ENCODE measurements around the gene TSFM. TPM values are rescaled to one million over a fixed set of nuclear protein-coding genes. Genes with fewer than 3 reads are reported as not detected.
A peak's percentile ranks its signal among the peaks of the same experiment; 100 is the strongest.

Gene TSFM
- polyA plus RNA-seq, 3 donors = 4.5 to 22.6 (median 21.8) TPM

DNA sequence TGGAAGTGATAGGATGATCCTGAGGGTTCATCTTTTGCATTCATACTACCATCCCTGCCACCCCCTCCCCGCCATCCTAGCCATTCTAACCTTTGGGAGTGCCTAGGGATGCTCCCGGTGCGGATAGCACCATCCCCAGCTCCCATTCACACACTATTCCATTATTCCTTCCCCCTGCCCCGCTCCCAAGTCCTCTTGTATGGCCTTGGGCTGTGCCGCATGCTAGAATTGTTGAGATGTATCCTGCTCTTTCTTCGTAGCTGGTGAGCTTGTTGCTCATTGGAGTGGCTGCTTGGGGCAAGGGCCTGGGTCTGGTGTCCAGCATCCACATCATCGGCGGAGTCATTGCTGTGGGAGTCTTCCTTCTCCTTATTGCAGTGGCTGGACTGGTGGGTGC lies 37.1 kb upstream of the TSFM start:
- Histone ChIP-seq H3K4me2 (replicated peaks; ENCODE audit: extremely low read depth, low read length, poor library complexity, severe bottlenecking) (peak overlapping the region; percentile 86), H2AFZ (ENCODE audit: insufficient read depth, low read depth, low read length, poor library complexity, severe bottlenecking) (peak overlapping the region; percentile 79), H3K9ac (ENCODE audit: insufficient read depth, low read length, poor library complexity, severe bottlenecking) (peak overlapping the region; percentile 83), H3K36me3 (replicated peaks in 1 of 2; ENCODE audit: control insufficient read depth in 1 of 2, insufficient read depth in 2 of 2, low read length in 2 of 2) (peaks cover 14 to 36% of the 10 kb centered on the region in 2 donors), H3K4me3 (replicated peaks in 1 of 3; ENCODE audit: low read depth in 2 of 3, low read length in 3 of 3) (peak overlapping the region; percentile 69 to 84 (median 81)), H3K4me1 (ENCODE audit: control insufficient read depth in 1 of 2, insufficient read depth in 2 of 2, low read length in 2 of 2) (peaks cover 36 to 39% of the 10 kb centered on the region in 2 donors), H3K9me3 (replicated peaks in 1 of 2; ENCODE audit: control insufficient read depth in 1 of 2, insufficient read depth in 1 of 2, low read length in 2 of 2) (no peaks in the 10 kb centered on the region), H3K79me2 (ENCODE audit: insufficient read depth, low read length) (peaks cover 15% of the 10 kb centered on the region), H3K27ac (ENCODE audit: low read depth in 1 of 2, low read length in 2 of 2) (peak overlapping the region; percentile 78 to 89), H3K27me3 (ENCODE audit: control insufficient read depth in 2 of 2, insufficient read depth in 2 of 2, low read length in 2 of 2) (no peaks in the 10 kb centered on the region), H4K20me1 (ENCODE audit: insufficient read depth, low read length) (no peaks in the 10 kb centered on the region)
- Mint-ChIP-seq H3K27ac (peak overlapping the region; percentile 92 to 98 (median 96)), H3K27me3 (ENCODE audit: low read depth in 3 of 3) (peaks cover 0 to 1% (median 0%) of the 10 kb centered on the region in 3 donors), H3K36me3 (peaks cover 21 to 37% of the 10 kb centered on the region in 2 donors), H3K9me3 (no peaks in the 10 kb centered on the region), H3K4me1 (peaks cover 40% of the 10 kb centered on the region), H3K4me3 (peak overlapping the region; percentile 89 to 93)
- TF ChIP-seq, protein P1, sequence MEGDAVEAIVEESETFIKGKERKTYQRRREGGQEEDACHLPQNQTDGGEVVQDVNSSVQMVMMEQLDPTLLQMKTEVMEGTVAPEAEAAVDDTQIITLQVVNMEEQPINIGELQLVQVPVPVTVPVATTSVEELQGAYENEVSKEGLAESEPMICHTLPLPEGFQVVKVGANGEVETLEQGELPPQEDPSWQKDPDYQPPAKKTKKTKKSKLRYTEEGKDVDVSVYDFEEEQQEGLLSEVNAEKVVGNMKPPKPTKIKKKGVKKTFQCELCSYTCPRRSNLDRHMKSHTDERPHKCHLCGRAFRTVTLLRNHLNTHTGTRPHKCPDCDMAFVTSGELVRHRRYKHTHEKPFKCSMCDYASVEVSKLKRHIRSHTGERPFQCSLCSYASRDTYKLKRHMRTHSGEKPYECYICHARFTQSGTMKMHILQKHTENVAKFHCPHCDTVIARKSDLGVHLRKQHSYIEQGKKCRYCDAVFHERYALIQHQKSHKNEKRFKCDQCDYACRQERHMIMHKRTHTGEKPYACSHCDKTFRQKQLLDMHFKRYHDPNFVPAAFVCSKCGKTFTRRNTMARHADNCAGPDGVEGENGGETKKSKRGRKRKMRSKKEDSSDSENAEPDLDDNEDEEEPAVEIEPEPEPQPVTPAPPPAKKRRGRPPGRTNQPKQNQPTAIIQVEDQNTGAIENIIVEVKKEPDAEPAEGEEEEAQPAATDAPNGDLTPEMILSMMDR (IDR thresholded peaks at IDR 0.05) = no peak
- DNase-seq = no peak
- intact Hi-C loops (cut with micrococcal nuclease) = loop anchor here in 1 of 2 donors (10.0 kb wide), 1 partner anchor 189 kb away; no protein-coding TSS in a partner anchor
- 71% methylated on average over 2 of the region's 8 CpGs for WGBS (ENCODE audit: insufficient coverage)

DNA sequence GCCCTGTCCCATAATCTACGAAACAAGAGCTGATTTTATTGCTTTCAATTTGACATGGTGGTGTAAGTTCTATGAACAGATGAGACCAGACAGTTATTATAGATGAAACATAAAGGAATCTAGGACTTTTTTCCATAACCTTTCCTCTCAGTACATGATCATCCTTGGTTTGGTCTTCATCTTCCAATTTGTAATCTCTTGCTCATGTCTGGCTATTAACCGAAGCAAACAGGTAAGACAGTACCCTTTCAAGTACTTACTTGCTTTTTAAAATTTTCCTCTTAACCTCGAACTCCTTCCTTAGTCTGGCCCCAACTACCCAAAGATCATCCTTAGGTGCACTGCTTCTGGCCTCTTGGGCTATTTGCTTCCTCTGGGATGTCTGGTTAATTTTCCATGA lies 36.6 kb upstream of the TSFM start:
- Histone ChIP-seq H3K4me1 (ENCODE audit: control insufficient read depth in 1 of 2, insufficient read depth in 2 of 2, low read length in 2 of 2) (peaks cover 32 to 36% of the 10 kb centered on the region in 2 donors), H4K20me1 (ENCODE audit: insufficient read depth, low read length) (no peaks in the 10 kb centered on the region), H3K9ac (ENCODE audit: insufficient read depth, low read length, poor library complexity, severe bottlenecking) (no peak overlapping the region), H3K27ac (ENCODE audit: low read depth in 1 of 2, low read length in 2 of 2) (no peak overlapping the region), H2AFZ (ENCODE audit: insufficient read depth, low read depth, low read length, poor library complexity, severe bottlenecking) (no peak overlapping the region), H3K36me3 (replicated peaks in 1 of 2; ENCODE audit: control insufficient read depth in 1 of 2, insufficient read depth in 2 of 2, low read length in 2 of 2) (peaks cover 14 to 39% of the 10 kb centered on the region in 2 donors), H3K4me2 (replicated peaks; ENCODE audit: extremely low read depth, low read length, poor library complexity, severe bottlenecking) (peak overlapping the region; percentile 86), H3K4me3 (replicated peaks in 1 of 3; ENCODE audit: low read depth in 2 of 3, low read length in 3 of 3) (peak overlapping the region in 1 of 3 experiments; percentile 84), H3K79me2 (ENCODE audit: insufficient read depth, low read length) (peaks cover 15% of the 10 kb centered on the region), H3K27me3 (ENCODE audit: control insufficient read depth in 2 of 2, insufficient read depth in 2 of 2, low read length in 2 of 2) (no peaks in the 10 kb centered on the region), H3K9me3 (replicated peaks in 1 of 2; ENCODE audit: control insufficient read depth in 1 of 2, insufficient read depth in 1 of 2, low read length in 2 of 2) (no peaks in the 10 kb centered on the region)
- Mint-ChIP-seq H3K27me3 (ENCODE audit: low read depth in 3 of 3) (peaks cover 0 to 1% (median 0%) of the 10 kb centered on the region in 3 donors), H3K9me3 (no peaks in the 10 kb centered on the region), H3K4me3 (peak overlapping the region; percentile 89 to 93), H3K4me1 (peaks cover 37% of the 10 kb centered on the region), H3K36me3 (peaks cover 22 to 41% of the 10 kb centered on the region in 2 donors), H3K27ac (peak overlapping the region in 6 of 7 donors; percentile 92 to 98 (median 96))
- intact Hi-C loops (cut with micrococcal nuclease) = loop anchor here in 1 of 2 donors (10.0 kb wide), 1 partner anchor 189 kb away; no protein-coding TSS in a partner anchor
- TF ChIP-seq, protein P1 (IDR thresholded peaks at IDR 0.05) = no peak
- 100% methylated on average over 1 of the region's 3 CpGs for WGBS (ENCODE audit: insufficient coverage)
- DNase-seq = no peak

Measured in CD14-positive monocyte (primary cell).